NT2/D1 (cell line): Measurements from ENCODE around the gene HSPBAP1.

Source experiments
- SUZ12 ChIP-seq: IDR thresholded peaks from 2 replicates; pipeline ENCODE4 v1.6.1; 2011; ENCODE audit not compliant: insufficient read length, insufficient read depth; ENCODE audit errors: extremely low read depth
- YY1 ChIP-seq: IDR thresholded peaks from 2 replicates; pipeline ENCODE4 v1.6.1; 2011; ENCODE audit not compliant: insufficient read length, insufficient read depth
- ZNF274 ChIP-seq: IDR thresholded peaks from 2 replicates; pipeline ENCODE4 v1.6.1; 2011; ENCODE audit warnings: mild to moderate bottlenecking, low read depth, low read length

DNA sequence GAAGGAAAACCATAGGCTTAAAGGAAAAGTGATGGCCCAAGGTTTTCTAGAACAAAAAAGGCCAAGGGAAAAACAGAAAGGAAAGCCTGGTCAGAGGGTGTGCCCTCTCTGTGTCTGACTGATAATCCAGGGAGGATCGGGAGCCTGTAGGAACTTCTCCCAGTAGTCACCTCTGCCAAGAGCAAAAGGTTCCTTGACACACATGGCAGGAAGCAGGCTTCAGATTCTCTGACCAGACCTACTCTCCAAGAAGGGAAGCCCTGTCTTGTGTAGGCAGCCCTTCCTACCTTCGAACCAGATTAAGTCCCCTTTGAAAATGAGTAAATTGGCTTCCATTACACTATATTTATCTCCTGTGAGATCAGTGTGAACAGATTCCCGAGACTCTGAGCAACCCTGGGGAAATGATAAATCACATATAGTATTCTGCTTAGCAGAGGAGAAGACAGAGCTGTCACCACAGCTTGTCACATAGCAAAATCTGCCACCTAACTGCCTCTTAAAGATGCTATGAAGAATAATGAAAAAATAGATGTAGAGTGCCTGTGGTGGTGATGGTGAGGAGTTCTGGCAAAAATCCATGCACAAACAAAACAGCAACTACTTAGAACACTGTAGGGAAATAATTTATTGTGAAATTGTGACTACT, 74.2 kb downstream of the HSPBAP1 start:
- no peak for TF ChIP-seq YY1
- no peak for TF ChIP-seq ZNF274
- TF ChIP-seq SUZ12: no peak
